ENCODE results near the gene RASA3. TPM values are rescaled to one million over a fixed set of nuclear protein-coding genes. Genes with fewer than 3 reads are reported as not detected.

The RASA3 gene
- polyA plus RNA-seq, 1 donor from 2014 or later, result 8.5 TPM

DNA sequence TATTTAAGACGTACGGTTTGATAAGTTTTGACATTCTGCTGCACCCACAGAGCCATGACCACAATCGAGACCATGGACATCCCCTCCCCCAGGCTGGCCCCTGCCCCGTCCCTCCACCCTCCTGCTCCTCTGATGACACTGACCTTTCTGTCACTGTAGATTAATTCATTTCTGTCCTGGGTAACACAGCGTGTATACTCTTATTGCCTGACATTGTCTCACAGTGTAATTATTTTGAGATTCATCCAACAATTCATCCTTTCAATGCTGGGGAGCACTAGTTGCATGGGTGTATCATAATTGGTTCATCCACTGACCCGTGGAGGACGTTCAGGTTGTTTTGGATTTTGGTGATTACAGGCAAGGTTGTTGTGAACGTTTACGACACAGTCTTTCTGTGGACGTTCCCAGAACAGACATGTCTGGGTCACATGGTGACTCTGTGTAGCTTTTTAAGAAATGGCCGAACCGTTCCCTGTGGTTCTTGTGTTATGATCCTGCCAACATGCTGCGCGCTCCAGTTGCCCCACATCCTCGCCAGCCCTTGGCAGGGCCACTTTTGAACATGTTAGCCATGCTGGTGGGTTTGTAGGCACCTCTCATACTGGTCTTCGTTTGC, 200.5 kb downstream of the RASA3 start:
- H3K9me2 ChIP-seq (ENCODE audit: insufficient read depth, low read length), result no peaks in the 10 kb centered on the region
- H3K9ac ChIP-seq (ENCODE audit: low read length), result no peak overlapping the region
- no peak overlapping the region for H3K4me2 ChIP-seq (ENCODE audit: low read length)
- no peak overlapping the region for H3K27ac ChIP-seq (ENCODE audit: low read length)
- no peaks in the 10 kb centered on the region for H3K79me2 ChIP-seq (replicated peaks; ENCODE audit: insufficient read depth, low read length)
- no peak overlapping the region for H2AFZ ChIP-seq (ENCODE audit: low read depth, low read length)
- H4K20me1 ChIP-seq (ENCODE audit: insufficient read depth), result no peaks in the 10 kb centered on the region
- no peaks in the 10 kb centered on the region for H3K27me3 ChIP-seq (ENCODE audit: insufficient read depth, low read depth, low read length)
- H3F3A ChIP-seq (ENCODE audit: insufficient read depth, low read length, poor library complexity, severe bottlenecking), result no peaks in the 10 kb centered on the region
- TF ChIP-seq REST (IDR thresholded peaks at IDR 0.05; ENCODE audit: borderline replicate concordance) (no peak), SMC3 (conservative IDR thresholded peaks at IDR 0.05; ENCODE audit: poor library complexity) (no peak), EP300 (conservative IDR thresholded peaks at IDR 0.05; ENCODE audit: poor library complexity, severe bottlenecking) (no peak), POLR2AphosphoS5 (IDR thresholded peaks at IDR 0.05) (no peak), TAF1 (IDR thresholded peaks at IDR 0.05; ENCODE audit: low read depth) (no peak), MXI1 (conservative IDR thresholded peaks at IDR 0.05; ENCODE audit: poor library complexity, severe bottlenecking) (no peak), CTCF (IDR thresholded peaks at IDR 0.05; ENCODE audit: poor library complexity, severe bottlenecking) (no peak), RAD21 (conservative IDR thresholded peaks at IDR 0.05) (no peak), EZH2 (IDR thresholded peaks at IDR 0.05; ENCODE audit: borderline replicate concordance, insufficient read depth, low read length, poor library complexity, severe bottlenecking) (no peak)
- no peaks in the 10 kb centered on the region for H3K9me3 ChIP-seq (ENCODE audit: low read length)
- H3K4me3 ChIP-seq (ENCODE audit: low read length), result no peak overlapping the region
- H3K36me3 ChIP-seq (ENCODE audit: insufficient read depth, low read length), result no peaks in the 10 kb centered on the region

- no peak for TF ChIP-seq POLR2AphosphoS5 (IDR thresholded peaks at IDR 0.05)
- TF ChIP-seq MXI1 (conservative IDR thresholded peaks at IDR 0.05; ENCODE audit: poor library complexity, severe bottlenecking), result no peak
- TF ChIP-seq EP300 (conservative IDR thresholded peaks at IDR 0.05; ENCODE audit: poor library complexity, severe bottlenecking), result no peak
- TF ChIP-seq SMC3 (conservative IDR thresholded peaks at IDR 0.05; ENCODE audit: poor library complexity), result no peak
- no peak for TF ChIP-seq REST (IDR thresholded peaks at IDR 0.05; ENCODE audit: borderline replicate concordance)
- TF ChIP-seq CTCF (IDR thresholded peaks at IDR 0.05; ENCODE audit: poor library complexity, severe bottlenecking), result no peak
- no peak for TF ChIP-seq EZH2 (IDR thresholded peaks at IDR 0.05; ENCODE audit: borderline replicate concordance, insufficient read depth, low read length, poor library complexity, severe bottlenecking)
- no peak for TF ChIP-seq TAF1 (IDR thresholded peaks at IDR 0.05; ENCODE audit: low read depth)
- TF ChIP-seq RAD21 (conservative IDR thresholded peaks at IDR 0.05), result no peak
- Histone ChIP-seq H3K4me2 (ENCODE audit: low read length) (no peak overlapping the region), H3F3A (ENCODE audit: insufficient read depth, low read length, poor library complexity, severe bottlenecking) (no peaks in the 10 kb centered on the region)
Observed at GRCh38 chr13:113930671-113931637, 201.5 kb downstream of the RASA3 start.

More at GRCh38 chr13:113930671-113931637, 201.5 kb downstream of the RASA3 start:
- Histone ChIP-seq H2AFZ (ENCODE audit: low read depth, low read length) (no peak overlapping the region), H3K9me3 (ENCODE audit: low read length) (no peaks in the 10 kb centered on the region), H3K9ac (ENCODE audit: low read length) (no peak overlapping the region), H4K20me1 (ENCODE audit: insufficient read depth) (no peaks in the 10 kb centered on the region), H3K27ac (ENCODE audit: low read length) (no peak overlapping the region), H3K4me3 (ENCODE audit: low read length) (no peak overlapping the region), H3K27me3 (ENCODE audit: insufficient read depth, low read depth, low read length) (no peaks in the 10 kb centered on the region), H3K79me2 (replicated peaks; ENCODE audit: insufficient read depth, low read length) (no peaks in the 10 kb centered on the region), H3K9me2 (ENCODE audit: insufficient read depth, low read length) (no peaks in the 10 kb centered on the region), H3K36me3 (ENCODE audit: insufficient read depth, low read length) (no peaks in the 10 kb centered on the region)
